PC-3 (cell line): ENCODE data around the gene ASCL5. TPM values are rescaled to one million over a fixed set of nuclear protein-coding genes. Genes with fewer than 3 reads are reported as not detected.

ENCODE experiments used
- ATAC-seq: fragments of 200-7000 bp; cut with Tn5 transposase; 2 replicates; pipeline ENCODE4 v1.9.1; 2020; ENCODE audit warnings: mild to moderate bottlenecking, moderate library complexity
- BruUV-seq: library from RNA; stranded (reverse); fragments of 400-500 nt; replicated peaks from 2 replicates; lab custom pipeline; 2021; lab: Mats Ljungman, UMichigan
- CTCF ChIA-PET: fragments of 300-600 bp; sonication (Branson Sonifier 250); formaldehyde crosslinking; loops from one replicate; lab custom pipeline; 2022; ENCODE audit warnings: antibody characterized with exemption; lab: Charles Lee
- POLR2A ChIA-PET: fragments of 300-600 bp; sonication (Branson Sonifier 250); formaldehyde crosslinking; loops from one replicate; lab custom pipeline; 2022; ENCODE audit warnings: antibody characterized with exemption; ENCODE audit not compliant: unreplicated experiment; lab: Charles Lee
- DNase-seq: peaks from one replicate; pipeline ENCODE4 v3.0.0-alpha.2; 2015
- H2AFZ ChIP-seq: fragments of 300-600 bp; sonication (generic); 2 replicates; pipeline ENCODE4 v1.6.0; 2016; ENCODE audit warnings: antibody characterized with exemption, low read length
- H3F3A ChIP-seq: fragments of 300-600 bp; sonication (generic); one replicate; pipeline ENCODE4 v1.6.0; 2017; ENCODE audit warnings: antibody characterized with exemption, low read length, control low read depth, mild to moderate bottlenecking; ENCODE audit not compliant: unreplicated experiment
- H3K27ac ChIP-seq: fragments of 300-600 bp; sonication (generic); 2 replicates; pipeline ENCODE4 v1.5.1; 2016; ENCODE audit warnings: mild to moderate bottlenecking, low read length
- H3K27me3 ChIP-seq: fragments of 300-600 bp; sonication (generic); 2 replicates; pipeline ENCODE4 v1.6.1; 2016; ENCODE audit warnings: low read length, mixed read lengths
- H3K36me3 ChIP-seq: fragments of 300-600 bp; sonication (generic); 2 replicates; pipeline ENCODE4 v1.6.1; 2016; ENCODE audit warnings: low read depth, mixed run types, low read length, mixed read lengths
- H3K4me1 ChIP-seq: fragments of 300-600 bp; sonication (generic); 2 replicates; pipeline ENCODE4 v1.5.1; 2016; ENCODE audit warnings: low read length; ENCODE audit not compliant: insufficient read depth
- H3K4me2 ChIP-seq: fragments of 300-600 bp; sonication (generic); 2 replicates; pipeline ENCODE4 v1.6.0; 2016; ENCODE audit warnings: low read length
- H3K4me3 ChIP-seq: fragments of 300-600 bp; sonication (generic); 2 replicates; pipeline ENCODE4 v1.5.1; 2016; ENCODE audit warnings: mild to moderate bottlenecking, low read length, mixed read lengths
- H3K79me2 ChIP-seq: fragments of 300-600 bp; sonication (generic); 2 replicates; pipeline ENCODE4 v1.6.1; 2017; ENCODE audit warnings: low read length, mixed read lengths
- H3K9ac ChIP-seq: fragments of 300-600 bp; sonication (generic); 2 replicates; pipeline ENCODE4 v1.6.0; 2016; ENCODE audit warnings: mild to moderate bottlenecking, low read length
- H3K9me2 ChIP-seq: fragments of 300-600 bp; sonication (generic); replicated peaks from 2 replicates; pipeline ENCODE4 v1.6.1; 2016; ENCODE audit warnings: mixed run types, low read length, mixed read lengths
- H3K9me3 ChIP-seq: fragments of 300-600 bp; sonication (generic); 2 replicates; pipeline ENCODE4 v1.6.1; 2016; ENCODE audit warnings: low read length, mixed read lengths
- H4K20me1 ChIP-seq: fragments of 300-600 bp; sonication (generic); 2 replicates; pipeline ENCODE4 v1.6.1; 2016; ENCODE audit warnings: low read length, mixed read lengths
- CTCF ChIP-seq: fragments of 300-600 bp; sonication (generic); conservative IDR thresholded peaks from 2 replicates; pipeline ENCODE4 v1.5.1; 2017; ENCODE audit warnings: antibody characterized with exemption, low read depth, mild to moderate bottlenecking, low read length
- EZH2 ChIP-seq: fragments of 300-600 bp; sonication (generic); IDR thresholded peaks from one replicate; pipeline ENCODE4 v1.6.1; 2017; ENCODE audit warnings: antibody characterized with exemption, mild to moderate bottlenecking, low read length; ENCODE audit not compliant: unreplicated experiment
- EZH2phosphoT487 ChIP-seq: fragments of 300-600 bp; sonication (generic); IDR thresholded peaks from 2 replicates; pipeline ENCODE4 v1.6.1; 2018; ENCODE audit warnings: mild to moderate bottlenecking, antibody characterized with exemption, low read length, borderline replicate concordance
- intact Hi-C: fragments of 100-400 bp; cut with micrococcal nuclease; formaldehyde crosslinking; loops from 2 replicates; pipeline ENCODE4 v1.9.0; 2023
- total RNA-seq: library from RNA; depleted of rRNA; stranded (reverse); fragments of >200 nt; gene quantifications from 2 replicates; pipeline ENCODE4 v1.2.3, GENCODE V29; 2014

The ASCL5 gene
- total RNA-seq, 1 experiment from 2014 or later = 3.1 TPM

GRCh38 chr1:201110616-201111015 is 16.4 kb downstream of the ASCL5 start:
- H3K4me1 ChIP-seq = peaks cover 13% of the 10 kb centered on the region
- intact Hi-C loops = loop anchor here (5.0 kb wide), 2 partner anchors 218 to 488 kb away; partner anchors contain the start of genes INAVA and KIF14
- BruUV-seq = no TSS peak
- ChIA-PET CTCF (no interaction called here), POLR2A (no interaction called here)
- no peak overlapping the region for H3K4me2 ChIP-seq
- TF ChIP-seq CTCF = no peak
- TF ChIP-seq EZH2phosphoT487 = no peak
- TF ChIP-seq EZH2 = no peak
- H3K79me2 ChIP-seq = peaks cover 7% of the 10 kb centered on the region; the same call in 1 of the 2 replicates
- no peaks in the 10 kb centered on the region for H3K9me3 ChIP-seq
- H3K36me3 ChIP-seq = no peaks in the 10 kb centered on the region
- H3F3A ChIP-seq = no peaks in the 10 kb centered on the region
- DNase-seq (no peak), ATAC-seq (no peak)
- H3K4me3 ChIP-seq = no peak overlapping the region
- H3K9ac ChIP-seq = no peak overlapping the region
- no peak overlapping the region for H3K27ac ChIP-seq
- H3K27me3 ChIP-seq = 0 out of 2 replicates have a peak, but pooled peaks cover 18% of the 10 kb centered on the region
- no peaks in the 10 kb centered on the region for H3K9me2 ChIP-seq
- no peaks in the 10 kb centered on the region for H4K20me1 ChIP-seq
- H2AFZ ChIP-seq = no peak overlapping the region

- ATAC-seq (no peak), DNase-seq (no peak)
- Histone ChIP-seq H3K79me2 (peaks cover 3% of the 10 kb centered on the region; the same call in 1 of the 2 replicates), H4K20me1 (no peaks in the 10 kb centered on the region), H2AFZ (no peak overlapping the region), H3K4me1 (peaks cover 8% of the 10 kb centered on the region), H3F3A (no peaks in the 10 kb centered on the region), H3K9ac (no peak overlapping the region), H3K9me2 (no peaks in the 10 kb centered on the region), H3K36me3 (no peaks in the 10 kb centered on the region), H3K4me2 (no peak overlapping the region), H3K4me3 (no peak overlapping the region), H3K27ac (no peak overlapping the region), H3K27me3 (0 out of 2 replicates have a peak, but pooled peaks cover 18% of the 10 kb centered on the region), H3K9me3 (no peaks in the 10 kb centered on the region)
- CTCF ChIA-PET = no interaction called here
- TF ChIP-seq EZH2phosphoT487 (no peak), EZH2 (no peak), CTCF (no peak)
- intact Hi-C loops = loop anchor here (5.0 kb wide), 2 partner anchors 218 to 488 kb away; partner anchors contain the start of genes INAVA and KIF14
- no TSS peak for BruUV-seq
- POLR2A ChIA-PET = no interaction called here
These were observed 16.8 kb downstream of the ASCL5 start for GRCh38 chr1:201110138-201110537.

- H3K9me3 ChIP-seq = no peaks in the 10 kb centered on the region
- no peak overlapping the region for H3K4me3 ChIP-seq
- ATAC-seq = no peak
- intact Hi-C loops = loop anchor here (5.0 kb wide), 2 partner anchors 217 to 487 kb away; partner anchors contain the start of genes INAVA and KIF14
- H3F3A ChIP-seq = no peaks in the 10 kb centered on the region
- no peak overlapping the region for H3K4me2 ChIP-seq
- no peaks in the 10 kb centered on the region for H4K20me1 ChIP-seq
- no peak for TF ChIP-seq EZH2
- peaks cover 5% of the 10 kb centered on the region for H3K4me1 ChIP-seq
- no peak overlapping the region for H2AFZ ChIP-seq
- no peaks in the 10 kb centered on the region for H3K9me2 ChIP-seq
- H3K79me2 ChIP-seq = no peaks in the 10 kb centered on the region
- H3K27ac ChIP-seq = no peak overlapping the region
- ChIA-PET CTCF (no interaction called here), POLR2A (no interaction called here)
- no peak for DNase-seq
- H3K27me3 ChIP-seq = 0 out of 2 replicates have a peak, but pooled peaks cover 18% of the 10 kb centered on the region
- H3K36me3 ChIP-seq = no peaks in the 10 kb centered on the region
- H3K9ac ChIP-seq = no peak overlapping the region
- BruUV-seq = no TSS peak
These were observed 17.3 kb downstream of the ASCL5 start for GRCh38 chr1:201109651-201110050.
